ENCODE measurements around the gene LSP1.

Gene LSP1

DNA sequence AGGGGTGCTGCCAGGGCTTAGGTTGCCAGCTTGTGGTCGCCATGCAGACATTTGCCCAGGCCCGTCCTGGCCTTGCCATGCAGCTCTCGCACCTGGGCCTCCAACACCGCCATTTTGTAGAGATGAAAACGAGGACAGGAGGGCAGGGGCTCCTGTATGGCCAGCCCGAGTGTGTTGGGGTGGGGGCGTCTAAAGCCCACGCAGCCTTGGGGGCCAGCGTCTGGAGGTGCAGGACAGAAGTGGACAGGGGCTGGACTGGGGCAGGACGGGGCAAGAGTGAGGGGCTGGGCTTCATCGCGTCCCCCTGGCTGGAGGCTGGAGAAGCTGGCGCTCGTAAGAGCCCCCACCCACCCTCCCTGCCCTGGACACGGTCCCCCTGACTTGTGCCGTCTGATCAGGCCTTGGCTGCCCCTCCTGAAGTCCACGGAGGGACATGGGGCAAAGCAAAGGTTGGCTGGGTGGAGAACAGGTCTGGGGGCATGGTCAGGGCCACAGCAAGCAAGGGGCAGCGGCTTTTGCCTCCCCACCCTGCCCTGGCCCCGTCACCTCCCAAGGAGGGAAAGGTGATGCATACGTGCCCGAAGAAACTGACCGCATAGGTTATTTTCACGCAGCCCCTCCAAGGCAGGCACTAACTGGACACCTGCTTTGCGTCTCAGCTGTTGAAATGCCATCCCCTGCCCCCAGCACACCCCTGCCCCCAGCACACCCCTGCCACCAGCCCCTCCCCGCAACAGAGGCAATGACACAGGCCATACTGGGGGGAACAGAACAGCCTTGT lies 67.4 kb downstream of the LSP1 start:
- DNase-seq = no peak

DNA sequence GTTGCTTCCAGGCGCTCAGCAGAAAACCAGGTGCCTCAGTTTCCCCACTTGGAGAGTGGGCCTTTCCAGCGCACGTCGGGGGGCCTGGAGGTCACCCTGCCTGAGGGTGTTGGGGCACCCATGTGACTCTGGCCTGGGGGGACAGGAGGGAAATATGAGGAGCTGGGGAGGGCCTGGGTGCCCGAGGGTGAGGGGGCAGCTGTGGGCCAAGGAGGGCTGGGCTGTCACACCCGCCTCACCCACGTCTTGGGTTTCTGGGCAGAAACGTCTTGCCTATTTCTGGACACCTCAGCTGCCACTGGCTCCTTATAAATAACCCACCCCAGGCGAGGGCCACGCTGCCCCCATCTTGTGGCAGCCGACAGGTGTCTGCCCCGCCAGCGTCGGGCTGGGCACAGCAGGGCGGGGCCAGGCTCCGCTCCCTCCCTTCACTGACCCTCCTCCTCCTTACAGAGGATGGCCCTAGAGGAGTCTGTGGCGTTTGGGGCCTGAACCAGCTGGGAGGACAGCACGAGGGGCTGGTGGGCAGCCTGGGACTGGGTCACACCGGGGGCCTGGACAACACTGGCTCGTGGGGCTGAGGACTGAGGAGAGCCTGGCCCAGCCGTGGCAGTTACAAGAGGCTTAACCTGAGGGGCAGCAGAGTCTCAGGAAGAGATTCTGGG lies 68.2 kb downstream of the LSP1 start:
- DNase-seq = no peak

DNA sequence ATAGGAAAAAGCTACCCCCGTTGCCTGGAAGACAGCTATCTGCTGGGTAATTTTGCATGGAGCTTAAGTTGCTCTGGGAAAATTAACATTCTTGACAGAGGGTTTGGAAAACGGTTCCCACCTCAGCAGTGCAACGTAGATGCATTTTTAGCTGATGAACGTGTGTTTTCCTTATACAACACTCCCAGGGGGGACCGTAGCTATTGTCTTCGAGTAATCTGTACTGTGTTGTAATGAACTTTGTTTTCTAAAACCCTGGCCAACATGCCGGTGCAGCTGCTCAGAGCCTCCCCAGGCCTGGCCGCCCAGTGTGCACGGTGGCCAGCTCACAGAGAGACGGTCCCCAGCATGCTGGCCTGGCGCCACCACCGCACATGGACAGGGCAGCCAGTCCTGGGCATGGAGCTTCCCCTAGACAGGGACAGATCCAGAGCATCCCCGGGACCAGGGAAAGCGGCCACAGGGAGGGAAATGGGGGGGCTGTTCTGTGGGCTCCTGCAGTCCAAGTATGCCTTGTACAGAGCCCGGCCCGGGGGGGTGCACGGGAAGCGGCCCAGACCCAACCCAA lies 68.8 kb downstream of the LSP1 start:
- no peak for DNase-seq

DNA sequence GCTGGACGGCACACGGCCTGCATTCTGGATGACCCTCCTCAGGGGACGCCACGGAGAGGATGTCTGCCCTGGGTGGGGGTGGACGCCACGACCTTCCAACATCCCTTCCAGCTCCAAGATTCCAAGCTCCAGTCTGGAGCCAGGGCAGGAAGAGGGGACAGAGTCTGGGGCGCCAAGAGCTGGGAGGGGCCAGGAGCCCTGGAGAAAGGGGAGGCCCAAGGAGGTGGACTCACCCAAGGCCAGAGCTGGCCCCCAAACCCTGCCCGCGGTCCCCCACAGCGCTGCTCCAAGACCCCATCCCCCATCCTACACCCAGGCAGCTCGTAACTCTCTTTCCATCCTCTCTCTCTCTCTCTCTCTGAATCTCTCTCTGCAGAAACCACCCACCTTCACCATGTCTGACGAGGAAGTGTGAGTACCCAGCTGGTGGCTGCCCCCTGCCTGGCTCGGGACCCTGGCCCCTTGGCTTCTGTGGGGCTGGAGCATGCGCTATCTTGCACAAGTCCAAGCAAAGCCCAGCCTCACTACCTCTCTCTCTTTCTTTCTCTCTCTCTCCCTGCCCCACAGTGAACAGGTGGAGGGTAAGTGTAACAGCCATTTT lies 69.7 kb downstream of the LSP1 start:
- DNase-seq = no peak

DNA sequence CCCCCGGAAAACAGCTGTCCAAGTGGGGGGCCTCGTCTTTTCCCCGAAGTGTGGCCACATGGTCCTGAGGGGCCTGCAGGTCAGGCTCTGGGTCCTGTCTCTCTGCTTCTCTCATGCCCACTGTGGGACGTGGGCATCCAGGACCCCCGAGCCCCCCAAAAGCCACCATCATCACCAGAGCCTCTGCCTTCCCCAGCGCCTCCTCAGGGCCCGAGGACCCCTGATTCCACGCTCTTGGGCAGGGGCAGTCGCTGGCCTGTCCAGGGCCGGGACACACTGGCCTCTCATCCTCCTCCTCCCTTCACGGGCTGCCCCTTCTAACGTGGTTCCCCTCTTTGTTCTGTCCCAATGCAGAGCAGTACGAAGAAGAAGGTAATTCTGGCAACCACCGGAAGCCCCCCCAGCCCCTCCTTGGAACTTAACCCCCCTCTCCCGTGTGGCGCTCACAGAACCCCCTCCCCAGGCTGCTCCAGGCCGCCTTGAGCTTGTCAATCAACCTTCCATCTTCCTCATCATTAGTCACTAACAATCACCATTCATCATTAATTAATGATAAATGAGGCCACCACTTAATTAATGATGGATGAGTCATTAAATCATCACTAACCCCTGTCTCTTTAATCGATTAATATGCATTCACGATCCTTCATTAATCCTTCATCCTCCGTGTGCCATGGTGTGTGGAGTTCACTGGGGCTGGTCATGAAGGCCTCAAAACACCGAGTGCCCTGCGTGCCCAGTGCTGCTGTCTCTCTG lies 70.5 kb downstream of the LSP1 start:
- DNase-seq = no peak

DNA sequence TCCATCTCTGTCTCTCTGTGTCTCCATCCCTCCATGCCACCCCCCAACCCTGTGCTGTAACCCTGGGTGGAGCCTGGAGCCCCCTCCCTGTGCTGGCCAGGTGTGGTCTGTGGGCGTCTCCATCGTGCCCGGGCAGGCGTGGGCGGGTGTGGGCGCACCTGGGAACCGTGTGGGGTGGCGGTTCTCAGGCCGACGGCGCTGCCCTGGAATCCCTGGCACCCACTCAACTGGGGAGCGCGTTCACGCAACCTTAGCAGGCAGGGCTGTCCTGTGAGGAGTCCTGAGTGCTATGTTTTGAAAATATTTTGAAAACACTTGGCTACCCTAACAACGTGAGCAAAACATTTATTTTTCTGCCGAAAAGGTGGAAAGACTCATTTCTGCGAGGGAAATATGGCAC lies 71.3 kb downstream of the LSP1 start:
- no peak for DNase-seq

DNA sequence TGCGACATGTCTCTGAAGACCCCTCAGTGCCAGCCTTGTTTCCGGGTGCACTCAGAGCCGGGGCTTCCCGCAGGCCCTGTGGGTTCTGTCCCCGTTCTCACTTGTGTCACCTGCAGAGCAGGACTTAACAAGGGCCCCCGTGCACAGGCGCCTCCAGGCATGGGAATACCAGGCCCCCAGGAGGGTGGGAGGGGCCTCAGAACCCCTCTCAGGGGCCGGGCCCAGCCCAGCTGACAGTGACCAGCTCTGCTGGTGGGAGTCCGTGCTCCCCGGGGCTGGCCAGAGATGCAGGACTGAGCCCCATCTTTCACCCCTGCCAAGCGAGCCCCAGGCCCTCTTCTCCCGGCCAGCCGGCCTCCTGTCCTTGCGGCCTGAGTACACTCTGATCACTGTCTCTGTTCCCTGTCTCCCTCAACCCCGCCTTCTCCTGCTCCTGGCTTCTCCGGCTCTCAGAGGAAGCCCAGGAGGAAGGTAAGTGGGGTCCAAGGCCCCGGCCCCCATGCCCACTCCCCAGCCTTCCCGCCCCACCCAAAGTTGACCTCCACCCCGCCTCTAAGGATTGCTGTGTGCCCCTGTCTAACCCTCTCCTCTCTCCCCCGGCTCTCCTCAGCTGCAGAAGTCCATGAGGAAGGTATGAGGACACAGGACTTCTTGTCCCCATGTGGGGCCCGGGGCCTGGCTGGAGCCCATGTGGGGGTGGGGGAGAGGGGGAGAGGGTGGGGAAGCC lies 71.9 kb downstream of the LSP1 start:
- DNase-seq = no peak

DNA sequence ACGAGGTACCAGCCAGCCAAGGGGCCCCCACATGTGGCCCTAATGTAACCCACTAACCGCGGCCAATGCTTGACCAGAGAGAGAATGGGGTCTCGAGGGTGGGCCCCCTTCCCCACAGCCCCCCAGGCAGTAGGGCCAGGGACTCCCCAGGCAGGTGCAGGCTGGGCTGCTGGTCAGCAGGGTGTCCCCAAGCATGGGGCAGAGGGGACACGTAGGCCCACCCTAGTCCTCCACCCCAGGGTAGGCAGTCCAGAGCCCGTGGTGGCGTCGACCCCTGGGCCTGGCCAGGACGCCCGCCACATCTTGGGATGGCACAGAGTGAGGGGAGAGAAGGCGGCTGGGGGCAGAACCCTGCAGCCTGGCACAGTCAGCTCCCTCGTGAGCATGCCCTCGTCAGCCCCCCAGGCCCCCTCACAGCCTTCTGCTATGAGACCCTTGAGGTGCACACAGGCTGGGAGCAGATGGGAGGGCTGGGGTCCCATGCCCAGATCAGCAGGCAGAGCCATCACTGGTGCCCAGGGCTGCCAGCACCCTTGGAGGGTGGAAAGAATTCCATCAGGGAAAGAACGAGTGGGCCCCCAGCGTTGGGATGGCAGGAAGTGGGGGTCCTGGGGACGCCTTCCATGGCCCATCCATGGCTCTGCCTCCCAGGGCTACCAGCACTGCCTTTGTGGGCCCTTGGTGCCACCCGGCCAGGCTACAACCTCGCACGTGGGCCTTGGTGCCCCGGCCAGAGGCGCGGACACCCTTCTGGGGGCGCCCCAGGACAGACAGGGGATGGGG lies 72.7 kb downstream of the LSP1 start:
- DNase-seq = no peak

DNA sequence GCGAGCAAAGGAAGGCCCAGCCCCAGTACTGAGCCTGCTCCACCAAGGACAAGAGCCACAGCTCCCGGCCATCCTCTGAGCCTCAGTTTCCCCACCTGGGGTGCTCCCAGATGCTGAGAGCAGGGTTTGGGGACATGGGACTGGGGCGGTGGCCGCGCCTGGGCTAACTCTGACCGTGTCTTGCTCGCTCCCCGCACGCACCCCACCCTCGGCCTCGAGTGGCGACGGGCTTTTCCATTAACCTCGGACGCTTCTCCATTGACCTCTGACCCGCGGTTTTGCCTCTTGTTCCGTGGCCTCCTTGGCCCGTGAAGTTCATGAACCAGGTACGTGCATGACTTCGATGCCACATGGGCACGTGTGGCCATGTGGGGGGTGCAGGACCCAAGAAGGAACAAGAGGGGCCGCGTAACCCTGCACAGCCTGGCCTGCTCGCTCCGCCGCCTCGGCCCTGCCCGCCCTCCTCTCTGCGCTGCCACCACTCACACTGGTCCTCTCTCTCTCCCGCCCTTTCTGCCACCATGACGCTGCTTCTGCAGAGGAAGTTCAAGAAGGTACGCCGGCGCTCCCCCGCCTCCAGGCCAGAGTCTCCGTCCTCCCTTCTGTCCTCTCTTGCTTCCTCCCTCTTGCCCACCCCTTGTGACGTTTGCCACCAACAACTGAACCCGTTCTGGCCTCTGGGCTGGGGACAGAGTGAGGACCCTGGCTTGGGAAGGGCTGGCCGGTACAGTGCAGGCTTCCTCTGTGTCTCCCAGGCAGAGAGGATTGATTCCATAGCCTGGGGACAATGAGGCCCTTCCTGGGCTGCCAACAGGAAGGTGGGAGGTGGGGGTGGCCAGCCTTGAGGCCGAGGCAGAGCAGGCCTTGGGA lies 73.5 kb downstream of the LSP1 start:
- DNase-seq = no peak

DNA sequence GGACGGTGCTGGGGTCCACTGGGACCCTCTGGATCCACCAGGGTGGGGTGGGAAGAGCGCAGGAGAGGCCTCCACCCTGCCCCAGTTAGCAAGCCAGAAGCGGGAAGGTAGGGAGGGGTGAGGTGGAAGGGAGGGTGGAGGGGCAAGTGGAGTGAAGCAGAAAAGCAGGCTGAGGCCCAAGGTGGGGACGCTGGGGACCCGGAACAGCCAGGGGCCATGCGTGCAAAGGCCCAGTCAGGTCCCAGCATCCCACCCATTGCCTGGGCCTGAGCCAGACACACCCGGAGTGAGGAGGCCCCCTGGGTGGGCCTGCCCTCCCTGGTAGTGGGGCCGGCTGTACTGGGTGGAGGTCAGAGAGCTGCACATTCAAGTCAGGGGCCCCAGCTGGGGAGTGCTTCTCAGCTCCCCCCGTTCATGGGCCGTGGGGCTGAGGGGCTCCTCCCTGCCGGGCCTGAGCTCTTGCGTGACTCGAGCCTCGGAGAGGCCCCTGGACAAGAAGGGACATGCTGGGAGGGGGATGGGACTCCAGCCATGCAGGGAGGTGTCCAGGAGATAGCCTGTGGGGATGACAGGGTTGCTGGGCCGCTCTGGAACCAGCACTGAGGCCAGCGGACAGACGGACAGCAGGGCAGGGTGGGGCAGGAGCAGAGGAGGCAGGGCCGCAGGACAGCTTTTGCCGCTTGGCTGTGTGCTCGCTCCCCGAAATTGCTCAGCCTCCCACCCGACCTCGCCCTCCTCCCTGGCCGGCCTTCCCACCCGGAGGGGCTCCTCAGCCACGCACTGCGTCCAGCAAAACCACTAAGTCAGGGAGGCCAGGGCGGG lies 74.4 kb downstream of the LSP1 start:
- DNase-seq = no peak

DNA sequence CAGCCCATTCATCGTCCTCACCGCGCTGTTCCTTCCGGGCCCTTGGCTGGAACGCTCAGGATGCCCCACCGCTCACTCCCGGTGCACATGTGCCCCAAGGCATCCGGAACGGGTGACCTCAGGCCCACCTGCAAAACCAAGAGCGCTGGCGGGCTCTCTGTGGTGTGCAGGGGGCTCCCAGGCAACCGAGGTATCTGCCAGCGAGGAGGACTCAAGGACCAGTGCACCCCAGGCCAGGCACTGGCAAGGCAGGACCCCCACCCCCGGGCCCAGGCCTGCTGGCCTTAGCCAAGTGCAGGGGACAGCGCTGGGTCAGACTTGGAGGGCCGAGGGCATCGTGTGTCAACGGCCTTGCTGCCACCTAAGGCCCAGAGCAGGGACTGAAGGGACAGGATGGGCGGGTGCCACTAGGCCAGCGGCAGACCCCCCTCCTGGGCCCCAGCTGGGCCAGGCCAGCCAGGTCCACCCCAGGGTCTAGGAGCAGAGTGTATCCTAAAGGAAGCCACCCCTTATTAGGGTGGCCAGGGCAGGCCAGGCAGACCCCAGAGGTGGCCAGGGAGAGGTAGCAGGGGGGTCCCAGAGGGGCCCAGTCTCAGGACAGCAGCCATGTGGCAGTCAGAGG lies 75.1 kb downstream of the LSP1 start:
- DNase-seq = no peak

DNA sequence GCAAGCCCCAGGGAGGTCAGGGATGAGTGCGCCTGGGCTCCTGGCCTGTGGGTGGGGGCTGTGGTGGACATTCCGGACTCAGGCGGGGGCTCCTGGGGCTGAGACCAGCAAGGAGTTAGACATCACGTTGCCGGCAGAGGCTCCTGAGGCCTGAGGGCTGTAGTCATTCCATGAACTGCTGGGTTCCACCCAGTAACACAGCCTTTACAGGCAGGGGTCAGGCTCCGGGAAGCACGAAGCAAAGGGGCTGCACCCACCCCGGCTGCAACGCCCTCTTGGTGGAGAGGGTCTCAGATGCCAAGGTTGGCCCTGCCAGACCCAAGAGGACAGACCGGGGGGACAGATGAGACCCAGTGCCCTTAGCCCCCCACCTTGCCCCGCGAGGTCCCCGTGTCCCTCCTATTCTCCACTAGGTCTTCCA lies 75.6 kb downstream of the LSP1 start:
- no peak for DNase-seq

DNA sequence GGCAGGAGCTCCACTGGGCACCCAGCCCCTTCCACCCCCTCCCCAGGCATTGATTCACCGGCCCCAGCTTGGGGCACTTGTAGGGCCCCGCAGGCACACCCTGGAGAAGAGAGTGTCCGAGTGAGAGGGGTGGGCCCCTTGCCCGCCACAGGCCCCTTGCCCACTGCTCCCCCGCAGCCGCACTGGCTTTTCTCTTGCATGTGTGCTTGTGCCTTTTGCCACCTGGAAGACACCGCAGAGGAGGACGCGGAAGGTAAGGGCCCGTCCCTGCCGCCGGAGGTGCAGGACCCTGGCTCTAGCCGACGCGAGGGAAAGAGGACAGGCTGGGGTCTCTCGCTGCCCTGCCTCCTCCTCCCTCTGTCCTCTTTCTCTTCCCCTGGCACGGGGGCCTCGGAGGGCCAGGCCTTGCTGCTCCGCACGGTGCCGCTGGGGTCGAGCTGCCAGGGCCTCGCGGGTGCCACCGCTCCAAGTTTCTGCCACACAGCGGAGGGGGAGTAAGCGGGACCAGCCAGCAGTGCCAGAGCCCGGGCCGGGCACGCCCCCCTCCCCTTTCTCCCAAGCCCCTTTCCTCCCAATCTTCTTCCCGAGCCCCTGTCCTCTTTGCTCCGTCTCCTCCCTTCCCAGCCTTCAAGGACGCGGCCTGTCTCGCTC lies 76.1 kb downstream of the LSP1 start:
- no peak for DNase-seq

DNA sequence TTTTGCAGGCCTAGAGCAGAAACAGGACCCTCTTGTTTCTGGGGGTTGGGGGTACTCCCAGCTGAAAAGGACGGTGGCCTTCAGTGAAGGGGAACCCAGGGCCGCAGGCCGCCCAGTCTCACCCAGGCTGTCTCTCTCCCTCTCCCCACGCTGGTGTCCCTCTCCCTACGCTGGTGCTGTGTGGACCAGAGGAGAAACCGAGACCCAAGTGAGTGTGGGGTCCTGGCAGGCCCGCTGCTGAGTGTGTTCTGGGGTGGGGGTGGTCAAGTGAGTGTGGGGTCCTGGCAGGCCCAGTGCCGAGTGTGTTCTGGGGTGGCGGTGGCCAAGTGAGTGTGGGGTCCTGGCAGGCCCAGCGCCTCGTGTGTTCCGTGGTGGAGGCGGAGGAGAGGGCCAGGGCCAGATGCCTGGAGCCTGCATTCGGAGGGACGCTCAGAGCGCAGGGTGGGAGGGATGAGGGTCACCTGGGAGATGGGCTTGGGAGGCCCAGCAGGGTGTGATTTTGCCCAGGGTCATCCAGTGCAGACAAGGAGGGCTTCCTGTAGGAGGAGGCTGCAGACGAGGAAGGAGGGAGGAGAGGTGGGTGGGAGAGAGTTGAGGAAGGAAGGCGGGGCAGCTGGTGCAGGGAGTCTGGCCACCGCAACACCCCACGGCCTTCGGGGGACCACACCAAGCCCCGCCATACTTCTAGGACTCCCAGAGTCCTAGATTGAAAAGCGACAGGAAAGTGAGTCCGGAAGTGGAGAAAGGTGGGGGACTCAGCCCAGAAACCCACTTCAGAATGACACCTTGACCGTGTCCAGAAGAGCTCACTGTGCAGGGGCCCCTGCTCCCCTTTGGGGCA lies 77.0 kb downstream of the LSP1 start:
- no peak for DNase-seq

DNA sequence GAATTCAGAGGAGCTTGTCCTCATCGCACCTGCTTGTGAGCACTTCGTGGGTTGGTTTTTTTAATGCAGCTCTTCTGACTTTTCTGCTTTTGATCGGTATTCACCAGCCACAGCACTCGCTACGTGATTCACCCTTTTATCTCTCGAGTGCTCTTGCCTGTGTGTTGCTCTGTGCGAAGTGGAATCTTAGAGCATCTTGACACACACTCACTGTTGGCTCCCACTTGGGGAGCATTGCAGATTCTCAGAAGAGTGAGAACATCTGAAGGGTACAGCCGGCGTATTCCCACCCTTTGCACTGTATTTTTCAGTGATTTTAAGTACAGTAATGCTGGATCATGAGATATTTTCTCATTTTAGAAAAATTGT lies 77.6 kb downstream of the LSP1 start:
- DNase-seq = no peak

DNA sequence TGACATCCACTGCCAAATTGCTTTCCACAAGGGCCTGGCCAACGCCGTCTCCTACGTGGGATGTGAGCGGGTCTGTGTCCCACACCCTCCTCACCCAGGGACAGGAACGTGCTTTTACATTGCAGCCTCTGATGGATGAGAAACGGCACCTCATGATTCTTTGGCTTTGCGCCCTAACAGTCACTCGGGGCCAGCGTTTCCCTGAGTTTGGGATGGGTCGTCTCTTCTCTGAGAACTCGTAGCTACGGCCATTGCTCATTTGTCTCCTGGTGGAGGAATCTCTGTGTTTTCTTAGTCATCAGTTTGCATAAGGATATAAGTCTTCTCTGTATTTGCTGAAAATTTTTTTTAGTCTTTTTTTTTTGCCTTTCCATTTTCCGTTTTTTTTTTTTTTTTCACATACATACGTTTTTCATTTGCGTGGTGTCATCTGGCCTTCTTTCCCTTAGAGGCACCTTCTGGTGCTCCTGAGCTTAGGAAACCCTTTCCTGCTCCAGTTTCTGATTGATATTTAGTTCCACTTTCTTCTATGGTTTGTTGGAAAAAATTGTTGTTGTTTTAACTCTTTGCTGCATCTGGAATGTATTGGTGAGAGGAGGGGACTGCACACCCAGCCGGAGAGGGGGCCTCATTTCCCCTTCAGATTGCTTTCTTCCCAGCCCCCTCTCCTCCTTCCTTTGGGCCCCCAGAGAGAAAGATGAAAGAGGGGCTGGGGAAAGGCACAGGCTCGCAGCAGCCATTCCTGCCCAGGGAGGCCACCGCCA lies 78.6 kb downstream of the LSP1 start:
- no peak for DNase-seq

DNA sequence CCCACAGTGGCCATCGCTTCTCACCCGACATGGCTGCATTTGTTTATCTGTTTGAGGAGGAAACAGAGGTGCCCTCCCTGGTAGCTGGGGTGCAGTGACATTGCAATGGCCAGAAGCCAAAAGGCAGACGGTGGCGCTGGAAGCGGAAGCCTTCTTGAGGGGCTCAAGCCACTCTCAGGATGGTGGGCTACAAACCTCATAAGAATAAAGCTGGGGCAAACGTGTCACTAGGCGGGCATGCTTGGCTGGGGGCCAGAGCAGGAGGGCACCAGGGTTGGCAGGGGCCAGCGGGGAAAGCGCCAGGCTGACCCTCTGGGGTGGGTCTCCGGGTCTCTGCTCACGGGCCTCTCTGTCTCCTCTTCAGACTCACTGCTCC lies 79.2 kb downstream of the LSP1 start:
- no peak for DNase-seq

Measured in NCI-H345 (cell line).